HFFc6 (cell line): ENCODE results near the gene DCAF8. TPM values are rescaled to one million over a fixed set of nuclear protein-coding genes. Genes with fewer than 3 reads are reported as not detected.

ENCODE experiments used
- DNase-seq: peaks from one replicate; pipeline ENCODE4 v3.0.0-alpha.2; 2018
- H3K27ac Mint-ChIP-seq: 2 replicates; pipeline ENCODE4 v1.8.0; 2020; ENCODE audit warnings: mild to moderate bottlenecking, mixed read lengths
- H3K27me3 Mint-ChIP-seq: 2 replicates; pipeline ENCODE4 v1.8.0; 2021; ENCODE audit warnings: mild to moderate bottlenecking, moderate library complexity, mixed read lengths; ENCODE audit not compliant: insufficient read depth
- H3K36me3 Mint-ChIP-seq: 2 replicates; pipeline ENCODE4 v1.8.0; 2021; ENCODE audit warnings: low read depth, mixed read lengths
- H3K4me1 Mint-ChIP-seq: 2 replicates; pipeline ENCODE4 v1.8.0; 2020; ENCODE audit warnings: low read depth, mixed read lengths
- H3K4me3 Mint-ChIP-seq: 2 replicates; pipeline ENCODE4 v1.8.0; 2020; ENCODE audit warnings: mild to moderate bottlenecking, moderate library complexity, mixed read lengths
- H3K9me3 Mint-ChIP-seq: 2 replicates; pipeline ENCODE4 v1.8.0; 2020; ENCODE audit warnings: mild to moderate bottlenecking, mixed read lengths
- total RNA-seq, 6 experiments: library from RNA; stranded (reverse); fragmentation: NEBNext Ultra II Directional; extraction: Animal tissue kit (Norgen Biotek cat#: 25700); gene quantifications; 2 replicates in 1 of 6; 3 replicates in 5 of 6; pipeline ENCODE4 v1.2.3, GENCODE V29; 2021
- TF ChIP-seq, protein P1 (sequence below): fragments of 200-600 bp; sonication (generic); IDR thresholded peaks from 2 replicates; pipeline ENCODE4 v1.5.0; 2021; ENCODE audit warnings: antibody characterized with exemption, mild to moderate bottlenecking

DCAF8 gene
- total RNA-seq, 6 experiments from 2014 or later: 65.9 to 73.0 (median 70.1) TPM

- Mint-ChIP-seq H3K27ac (peak overlapping the region; percentile 99), H3K36me3 (peaks cover 7% of the 10 kb centered on the region; the same call in 1 of the 2 replicates), H3K4me3 (peak overlapping the region; percentile 99), H3K4me1 (peaks cover 55% of the 10 kb centered on the region), H3K27me3 (peaks cover 4% of the 10 kb centered on the region), H3K9me3 (no peaks in the 10 kb centered on the region)
- DNase-seq: peak; percentile 73
- TF ChIP-seq, protein P1, sequence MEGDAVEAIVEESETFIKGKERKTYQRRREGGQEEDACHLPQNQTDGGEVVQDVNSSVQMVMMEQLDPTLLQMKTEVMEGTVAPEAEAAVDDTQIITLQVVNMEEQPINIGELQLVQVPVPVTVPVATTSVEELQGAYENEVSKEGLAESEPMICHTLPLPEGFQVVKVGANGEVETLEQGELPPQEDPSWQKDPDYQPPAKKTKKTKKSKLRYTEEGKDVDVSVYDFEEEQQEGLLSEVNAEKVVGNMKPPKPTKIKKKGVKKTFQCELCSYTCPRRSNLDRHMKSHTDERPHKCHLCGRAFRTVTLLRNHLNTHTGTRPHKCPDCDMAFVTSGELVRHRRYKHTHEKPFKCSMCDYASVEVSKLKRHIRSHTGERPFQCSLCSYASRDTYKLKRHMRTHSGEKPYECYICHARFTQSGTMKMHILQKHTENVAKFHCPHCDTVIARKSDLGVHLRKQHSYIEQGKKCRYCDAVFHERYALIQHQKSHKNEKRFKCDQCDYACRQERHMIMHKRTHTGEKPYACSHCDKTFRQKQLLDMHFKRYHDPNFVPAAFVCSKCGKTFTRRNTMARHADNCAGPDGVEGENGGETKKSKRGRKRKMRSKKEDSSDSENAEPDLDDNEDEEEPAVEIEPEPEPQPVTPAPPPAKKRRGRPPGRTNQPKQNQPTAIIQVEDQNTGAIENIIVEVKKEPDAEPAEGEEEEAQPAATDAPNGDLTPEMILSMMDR: no peak
Observed at GRCh38 chr1:160260406-160261382, 1.7 kb downstream of the DCAF8 start.

DNA sequence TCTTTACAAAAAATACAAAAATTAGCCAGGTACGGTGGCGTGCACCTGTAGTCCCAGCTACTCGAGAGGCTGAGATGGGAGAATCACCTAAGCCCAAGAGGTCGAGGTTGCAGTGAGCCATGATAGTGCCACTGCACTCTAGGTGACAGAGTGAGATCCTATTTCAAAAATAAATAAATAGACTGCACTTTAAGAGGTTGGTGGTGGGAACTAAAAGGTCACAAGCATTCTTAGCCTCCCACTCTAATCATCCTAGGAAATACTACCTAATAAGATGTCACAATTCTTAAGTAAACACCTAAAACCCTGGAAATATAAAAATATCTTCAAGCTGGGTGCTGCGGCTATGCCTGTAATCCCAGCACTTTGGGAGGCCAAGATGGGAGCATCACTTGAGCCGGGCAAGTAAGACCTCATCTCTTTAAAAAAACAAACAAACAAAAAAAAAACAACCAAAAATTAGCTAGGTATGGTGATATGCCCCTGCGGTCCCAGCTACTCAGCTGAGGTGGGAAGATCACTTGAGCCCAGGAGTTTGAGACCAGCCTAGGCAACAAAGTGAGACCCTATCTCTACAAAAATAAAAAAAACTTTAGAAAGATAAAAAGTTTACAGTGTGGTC is 4.1 kb downstream of the DCAF8 start:
- H3K4me1 Mint-ChIP-seq: peaks cover 49% of the 10 kb centered on the region
- TF ChIP-seq, protein P1: no peak
- no peak overlapping the region for H3K27ac Mint-ChIP-seq
- peaks cover 7% of the 10 kb centered on the region; the same call in 1 of the 2 replicates for H3K36me3 Mint-ChIP-seq
- H3K4me3 Mint-ChIP-seq: no peak overlapping the region
- H3K27me3 Mint-ChIP-seq: peaks cover 4% of the 10 kb centered on the region
- no peaks in the 10 kb centered on the region for H3K9me3 Mint-ChIP-seq
- no peak for DNase-seq

- peaks cover 11% of the 10 kb centered on the region; the same call in 1 of the 2 replicates for H3K36me3 Mint-ChIP-seq
- H3K27me3 Mint-ChIP-seq: peaks cover 4% of the 10 kb centered on the region
- no peak overlapping the region for H3K27ac Mint-ChIP-seq
- H3K4me1 Mint-ChIP-seq: peaks cover 49% of the 10 kb centered on the region
- no peak overlapping the region for H3K4me3 Mint-ChIP-seq
- no peak for DNase-seq
- TF ChIP-seq, protein P1: no peak
- no peaks in the 10 kb centered on the region for H3K9me3 Mint-ChIP-seq
Observed at GRCh38 chr1:160257411-160258015, 4.8 kb downstream of the DCAF8 start.

- Mint-ChIP-seq H3K27ac (peak overlapping the region; percentile 13; the same call in 1 of the 2 replicates), H3K27me3 (no peaks in the 10 kb centered on the region), H3K36me3 (peaks cover 8% of the 10 kb centered on the region; the same call in 1 of the 2 replicates), H3K4me1 (peaks cover 56% of the 10 kb centered on the region), H3K4me3 (peak overlapping the region; percentile 13; the same call in 1 of the 2 replicates), H3K9me3 (no peaks in the 10 kb centered on the region)
- DNase-seq: peak; percentile 48
- TF ChIP-seq, protein P1: no peak
Observed at GRCh38 chr1:160256396-160257046, 5.8 kb downstream of the DCAF8 start.

GRCh38 chr1:160255781-160256300 is 6.5 kb downstream of the DCAF8 start:
- H3K9me3 Mint-ChIP-seq: no peaks in the 10 kb centered on the region
- no peak overlapping the region for H3K27ac Mint-ChIP-seq
- H3K4me1 Mint-ChIP-seq: peaks cover 49% of the 10 kb centered on the region
- peaks cover 8% of the 10 kb centered on the region; the same call in 1 of the 2 replicates for H3K36me3 Mint-ChIP-seq
- H3K4me3 Mint-ChIP-seq: no peak overlapping the region
- no peak for DNase-seq
- TF ChIP-seq, protein P1: no peak
- H3K27me3 Mint-ChIP-seq: no peaks in the 10 kb centered on the region
